Upper lobe of right lung (tissue), 1 donor: Measurements from ENCODE around the gene OTUD1. TPM values are rescaled to one million over a fixed set of nuclear protein-coding genes. Genes with fewer than 3 reads are reported as not detected.

Experiments used
- ATAC-seq: fragments of 200-7000 bp; cut with Tn5 transposase; one replicate; pipeline ENCODE4 v1.9.1; 2020; ENCODE audit warnings: mild to moderate bottlenecking, moderate library complexity
- DNase-seq: peaks from one replicate; pipeline ENCODE4 v3.0.0-alpha.2; 2020
- H3K27ac ChIP-seq: fragments of 200-600 bp; one replicate; pipeline ENCODE4 v1.8.0; 2022
- H3K27me3 ChIP-seq: fragments of 200-600 bp; one replicate; pipeline ENCODE4 v1.8.0; 2022; ENCODE audit warnings: mild to moderate bottlenecking
- H3K36me3 ChIP-seq: fragments of 200-600 bp; one replicate; pipeline ENCODE4 v1.8.0; 2022
- H3K4me1 ChIP-seq: fragments of 200-600 bp; one replicate; pipeline ENCODE4 v1.8.0; 2022
- H3K4me3 ChIP-seq: fragments of 200-600 bp; one replicate; pipeline ENCODE4 v1.8.0; 2022; ENCODE audit warnings: mild to moderate bottlenecking
- H3K9me3 ChIP-seq: fragments of 200-600 bp; one replicate; pipeline ENCODE4 v1.8.0; 2022
- CTCF ChIP-seq: fragments of 200-600 bp; IDR thresholded peaks from one replicate; pipeline ENCODE4 v1.8.0; 2022; ENCODE audit warnings: antibody characterized with exemption
- intact Hi-C: fragments of 100-400 bp; cut with DNase I; formaldehyde crosslinking; loops from one replicate; pipeline ENCODE4 v1.11.0; 2022
- total RNA-seq: library from RNA; stranded (reverse); fragmentation: NEBNext Ultra II Directional; extraction: Animal tissue kit (Norgen Biotek cat#: 25700); gene quantifications from one replicate; pipeline ENCODE4 v1.2.1, GENCODE V29; 2021
- donor health status: DM: no; HTN: yes; CAD: no; lungs with severe emphysema.

The OTUD1 gene
- total RNA-seq, 1 donor from 2014 or later = 29.4 TPM

- TF ChIP-seq CTCF = no peak
- Histone ChIP-seq H3K9me3 (no peaks in the 10 kb centered on the region), H3K4me1 (no peaks in the 10 kb centered on the region), H3K4me3 (no peak overlapping the region), H3K27ac (no peak overlapping the region), H3K36me3 (no peaks in the 10 kb centered on the region), H3K27me3 (no peaks in the 10 kb centered on the region)
- no peak for ATAC-seq
- DNase-seq = no peak
- intact Hi-C loops = no loop called here
Observed at GRCh38 chr10:23467548-23467947, 28.7 kb downstream of the OTUD1 start.

GRCh38 chr10:23469596-23470237, 30.8 kb downstream of the OTUD1 start:
- no peak for ATAC-seq
- no peak for DNase-seq
- Histone ChIP-seq H3K4me3 (no peak overlapping the region), H3K27ac (no peak overlapping the region), H3K9me3 (no peaks in the 10 kb centered on the region), H3K4me1 (no peaks in the 10 kb centered on the region), H3K36me3 (no peaks in the 10 kb centered on the region), H3K27me3 (no peaks in the 10 kb centered on the region)
- intact Hi-C loops = no loop called here
- no peak for TF ChIP-seq CTCF

- no peak overlapping the region for H3K4me3 ChIP-seq
- H3K27me3 ChIP-seq = no peaks in the 10 kb centered on the region
- DNase-seq (no peak), ATAC-seq (no peak)
- no peaks in the 10 kb centered on the region for H3K9me3 ChIP-seq
- TF ChIP-seq CTCF = no peak
- intact Hi-C loops = no loop called here
- H3K27ac ChIP-seq = no peak overlapping the region
- H3K36me3 ChIP-seq = no peaks in the 10 kb centered on the region
- no peaks in the 10 kb centered on the region for H3K4me1 ChIP-seq
Observed at GRCh38 chr10:23472181-23472580, 33.3 kb downstream of the OTUD1 start.

GRCh38 chr10:23474081-23474480, 35.2 kb downstream of the OTUD1 start:
- H3K27me3 ChIP-seq = no peaks in the 10 kb centered on the region
- ATAC-seq = no peak
- TF ChIP-seq CTCF = no peak
- no peaks in the 10 kb centered on the region for H3K4me1 ChIP-seq
- no peak overlapping the region for H3K27ac ChIP-seq
- no peak overlapping the region for H3K4me3 ChIP-seq
- no peak for DNase-seq
- intact Hi-C loops = no loop called here
- H3K9me3 ChIP-seq = no peaks in the 10 kb centered on the region
- no peaks in the 10 kb centered on the region for H3K36me3 ChIP-seq

GRCh38 chr10:23474626-23475025, 35.8 kb downstream of the OTUD1 start:
- Histone ChIP-seq H3K4me3 (no peak overlapping the region), H3K27me3 (no peaks in the 10 kb centered on the region), H3K36me3 (no peaks in the 10 kb centered on the region), H3K27ac (no peak overlapping the region), H3K9me3 (no peaks in the 10 kb centered on the region), H3K4me1 (no peaks in the 10 kb centered on the region)
- DNase-seq (no peak), ATAC-seq (no peak)
- intact Hi-C loops = no loop called here
- no peak for TF ChIP-seq CTCF

GRCh38 chr10:23478570-23478969, 39.7 kb downstream of the OTUD1 start:
- Histone ChIP-seq H3K4me3 (no peak overlapping the region), H3K9me3 (no peaks in the 10 kb centered on the region), H3K27ac (no peak overlapping the region), H3K36me3 (no peaks in the 10 kb centered on the region), H3K4me1 (no peaks in the 10 kb centered on the region), H3K27me3 (no peaks in the 10 kb centered on the region)
- intact Hi-C loops = no loop called here
- no peak for TF ChIP-seq CTCF
- ATAC-seq (no peak), DNase-seq (no peak)
